HEK293 (cell line): ENCODE results near the gene CASKIN2.
A peak's percentile ranks its signal among the peaks of the same experiment; 100 is the strongest.

Source experiments
- CTCF ChIA-PET: fragments of 350-600 bp; formaldehyde crosslinking; extraction: SDS; loops from one replicate; lab custom pipeline; 2021; ENCODE audit warnings: antibody characterized with exemption; lab: Yijun Ruan, JAX
- POLR2A ChIA-PET: fragments of 300-600 bp; formaldehyde crosslinking; extraction: SDS; loops from one replicate; lab custom pipeline; 2020; ENCODE audit warnings: antibody characterized with exemption, inconsistent platforms; lab: Yijun Ruan, JAX
- H3K27ac ChIP-seq: fragments of 200-500 bp; sonication (Bioruptor generic); 2 replicates; pipeline ENCODE4 v1.5.1; 2014; ENCODE audit warnings: low read depth, low read length, control low read depth, inconsistent platforms; ENCODE audit errors: extremely low read depth
- H3K36me3 ChIP-seq, 2 experiments: fragments of 200-500 bp in 1 of 2; sonication (Bioruptor generic) in 1 of 2; 1 replicate in 1 of 2; 2 replicates in 1 of 2; pipeline ENCODE4 v1.5.1; 2014 to 2017; ENCODE audit warnings: inconsistent platforms in 2 of 2, low read length in 2 of 2; ENCODE audit not compliant: control insufficient read depth in 2 of 2, insufficient read depth in 1 of 2
- H3K4me1 ChIP-seq: fragments of 200-500 bp; sonication (Bioruptor generic); 2 replicates; pipeline ENCODE4 v1.5.1; 2014; ENCODE audit warnings: mild to moderate bottlenecking, low read length, inconsistent platforms; ENCODE audit not compliant: control insufficient read depth, insufficient read depth
- H3K4me3 ChIP-seq: 2 replicates; pipeline ENCODE4 v1.5.1; 2011; ENCODE audit warnings: low read depth, mild to moderate bottlenecking, control low read depth, low read length, moderate library complexity
- H3K9me3 ChIP-seq: fragments of 200-500 bp; sonication (Bioruptor generic); 2 replicates; pipeline ENCODE4 v1.5.1; 2014; ENCODE audit warnings: low read depth, low read length, inconsistent platforms; ENCODE audit not compliant: control insufficient read depth, insufficient read depth
- CTCF ChIP-seq: fragments of 450-650 bp; formaldehyde crosslinking; IDR thresholded peaks from 2 replicates; pipeline ENCODE4 v1.5.1; 2016; ENCODE audit warnings: missing biosample characterization, missing genetic modification characterization
- EGR2 ChIP-seq: fragments of 450-650 bp; formaldehyde crosslinking; IDR thresholded peaks from 2 replicates; pipeline ENCODE4 v1.5.1; 2016; ENCODE audit warnings: low read depth, missing biosample characterization, missing genetic modification characterization
- GLIS2 ChIP-seq: fragments of 450-650 bp; formaldehyde crosslinking; IDR thresholded peaks from 2 replicates; pipeline ENCODE4 v1.5.1; 2016; ENCODE audit warnings: missing biosample characterization, missing genetic modification characterization
- HIC1 ChIP-seq: fragments of 450-650 bp; formaldehyde crosslinking; IDR thresholded peaks from 2 replicates; pipeline ENCODE4 v1.5.1; 2016; ENCODE audit warnings: missing biosample characterization, missing genetic modification characterization
- ZBTB48 ChIP-seq: fragments of 450-650 bp; formaldehyde crosslinking; IDR thresholded peaks from 2 replicates; pipeline ENCODE4 v1.5.1; 2016; ENCODE audit warnings: missing biosample characterization, missing genetic modification characterization
- ZFHX2 ChIP-seq: fragments of 450-650 bp; formaldehyde crosslinking; conservative IDR thresholded peaks from 2 replicates; pipeline ENCODE4 v1.5.1; 2016; ENCODE audit warnings: missing biosample characterization, missing genetic modification characterization
- ZNF18 ChIP-seq: fragments of 450-650 bp; formaldehyde crosslinking; IDR thresholded peaks from 2 replicates; pipeline ENCODE4 v1.5.1; 2016; ENCODE audit warnings: missing biosample characterization, missing genetic modification characterization
- ZNF239 ChIP-seq: fragments of 450-650 bp; formaldehyde crosslinking; IDR thresholded peaks from 2 replicates; pipeline ENCODE4 v1.5.1; 2016; ENCODE audit warnings: missing biosample characterization, missing genetic modification characterization
- ZNF292 ChIP-seq: fragments of 450-650 bp; formaldehyde crosslinking; IDR thresholded peaks from 2 replicates; pipeline ENCODE4 v1.5.1; 2016; ENCODE audit warnings: low read depth, missing biosample characterization, missing genetic modification characterization, borderline replicate concordance
- ZNF324 ChIP-seq: fragments of 450-650 bp; formaldehyde crosslinking; IDR thresholded peaks from 2 replicates; pipeline ENCODE4 v1.5.1; 2016; ENCODE audit warnings: missing biosample characterization, missing genetic modification characterization
- ZNF449 ChIP-seq: fragments of 450-650 bp; formaldehyde crosslinking; IDR thresholded peaks from 2 replicates; pipeline ENCODE4 v1.5.1; 2017; ENCODE audit warnings: missing biosample characterization, mild to moderate bottlenecking, missing genetic modification characterization, moderate library complexity
- ZNF544 ChIP-seq: fragments of 450-650 bp; formaldehyde crosslinking; IDR thresholded peaks from 2 replicates; pipeline ENCODE4 v1.5.0; 2017; ENCODE audit warnings: missing biosample characterization, missing genetic modification characterization
- ZNF555 ChIP-seq: fragments of 450-650 bp; formaldehyde crosslinking; conservative IDR thresholded peaks from 2 replicates; pipeline ENCODE4 v1.5.1; 2017; ENCODE audit warnings: missing biosample characterization, mild to moderate bottlenecking, missing genetic modification characterization, inconsistent platforms
- ZNF560 ChIP-seq: fragments of 450-650 bp; formaldehyde crosslinking; IDR thresholded peaks from 2 replicates; pipeline ENCODE4 v1.5.1; 2017; ENCODE audit warnings: missing biosample characterization, missing genetic modification characterization, borderline replicate concordance
- ZNF623 ChIP-seq: fragments of 450-650 bp; formaldehyde crosslinking; IDR thresholded peaks from 2 replicates; pipeline ENCODE4 v1.5.1; 2016; ENCODE audit warnings: missing biosample characterization, missing genetic modification characterization
- ZNF701 ChIP-seq: fragments of 450-650 bp; formaldehyde crosslinking; IDR thresholded peaks from 2 replicates; pipeline ENCODE4 v1.5.1; 2016; ENCODE audit warnings: missing biosample characterization, missing genetic modification characterization
- ZNF747 ChIP-seq: fragments of 450-650 bp; formaldehyde crosslinking; IDR thresholded peaks from 2 replicates; pipeline ENCODE4 v1.5.1; 2016; ENCODE audit warnings: missing biosample characterization, missing genetic modification characterization
- ZNF830 ChIP-seq: fragments of 450-650 bp; IDR thresholded peaks from 2 replicates; pipeline ENCODE4 v1.5.0; 2018; ENCODE audit warnings: missing biosample characterization, missing genetic modification characterization, low read depth, mild to moderate bottlenecking, moderate library complexity

The CASKIN2 gene

GRCh38 chr17:75505152-75505409 lies 10.3 kb downstream of the CASKIN2 start (continued):
- TF ChIP-seq ZNF830 (no peak), ZNF449 (tag by site-specific recombination) (no peak), ZNF292 (tag by site-specific recombination) (no peak), ZNF555 (tag by site-specific recombination) (no peak), ZNF239 (no peak), ZNF544 (tag by site-specific recombination) (no peak), ZNF747 (tag by site-specific recombination) (no peak), ZNF560 (tag by site-specific recombination) (no peak), ZNF701 (tag by site-specific recombination) (no peak), ZNF623 (tag by site-specific recombination) (no peak), ZNF324 (no peak), ZBTB48 (no peak)

GRCh38 chr17:75504347-75505151 lies 10.8 kb downstream of the CASKIN2 start:
- POLR2A ChIA-PET: interaction anchor here (0.8 kb wide), 1 partner anchor 12 kb away, joined by 3 read pairs; the partner anchor contains the start of gene TSEN54
- H3K27ac ChIP-seq: no peak overlapping the region
- TF ChIP-seq ZFHX2 (tag by site-specific recombination): peak; percentile 78
- no peak for TF ChIP-seq ZNF555 (tag by site-specific recombination)
- peak; percentile 73 for TF ChIP-seq CTCF (tag by site-specific recombination)
- peak; percentile 55 for TF ChIP-seq GLIS2 (tag by site-specific recombination)
- TF ChIP-seq HIC1 (tag by site-specific recombination): peak; percentile 82
- peak; percentile 80 for TF ChIP-seq EGR2
- no peak for TF ChIP-seq ZNF18
- TF ChIP-seq ZBTB48: peak; percentile 42; the same call in 1 of the 2 replicates
- TF ChIP-seq, all 188 proteins: peak for 6
- CTCF ChIA-PET: interaction anchor here (0.6 to 3.9 kb wide), 11 partner anchors 13 to 303 kb away, joined by 3 to 20 read pairs (median 3); partner anchors contain the start of genes TMEM94 and TSEN54
- Histone ChIP-seq H3K4me3 (no peak overlapping the region), H3K9me3 (no peaks in the 10 kb centered on the region), H3K4me1 (no peaks in the 10 kb centered on the region), H3K36me3 (peaks cover 0 to 89% of the 10 kb centered on the region in 2 experiments; a peak in 2 of 3 replicates)
